GM23248 (cell line): ENCODE results near the gene TSPYL4. TPM values are rescaled to one million over a fixed set of nuclear protein-coding genes. Genes with fewer than 3 reads are reported as not detected.
A peak's percentile ranks its signal among the peaks of the same experiment; 100 is the strongest.

Experiments used
- DNase-seq: peaks from one replicate; pipeline ENCODE4 v3.0.0-alpha.2; 2015
- H2AFZ ChIP-seq: fragments of 200-600 bp; sonication (generic); 2 replicates; pipeline ENCODE4 v1.6.1; 2016; ENCODE audit warnings: antibody characterized with exemption
- H3F3A ChIP-seq: fragments of 200-600 bp; sonication (generic); 2 replicates; pipeline ENCODE4 v1.6.1; 2016; ENCODE audit warnings: mild to moderate bottlenecking, antibody characterized with exemption, mixed run types; ENCODE audit not compliant: insufficient read depth
- H3K27ac ChIP-seq: fragments of 200-600 bp; sonication (generic); 2 replicates; pipeline ENCODE4 v1.5.1; 2016; ENCODE audit warnings: mild to moderate bottlenecking
- H3K27me3 ChIP-seq: fragments of 200-600 bp; sonication (generic); replicated peaks from 2 replicates; pipeline ENCODE4 v1.6.1; 2016; ENCODE audit warnings: mild to moderate bottlenecking; ENCODE audit not compliant: insufficient read depth
- H3K36me3 ChIP-seq: fragments of 200-600 bp; sonication (generic); 2 replicates; pipeline ENCODE4 v1.6.1; 2016; ENCODE audit warnings: low read depth, mild to moderate bottlenecking
- H3K4me1 ChIP-seq: fragments of 200-600 bp; sonication (generic); 2 replicates; pipeline ENCODE4 v1.6.1; 2016; ENCODE audit warnings: mild to moderate bottlenecking; ENCODE audit not compliant: insufficient read depth
- H3K4me2 ChIP-seq: fragments of 200-600 bp; sonication (generic); one replicate; pipeline ENCODE4 v1.6.1; 2016; ENCODE audit warnings: mild to moderate bottlenecking; ENCODE audit not compliant: unreplicated experiment
- H3K4me3 ChIP-seq: fragments of 200-600 bp; sonication (generic); 2 replicates; pipeline ENCODE4 v1.5.1; 2016; ENCODE audit warnings: mild to moderate bottlenecking
- H3K79me2 ChIP-seq: fragments of 200-600 bp; sonication (generic); 2 replicates; pipeline ENCODE4 v1.6.1; 2016; ENCODE audit warnings: mild to moderate bottlenecking; ENCODE audit not compliant: insufficient read depth
- H3K9ac ChIP-seq: fragments of 200-600 bp; sonication (generic); 2 replicates; pipeline ENCODE4 v1.6.1; 2016; ENCODE audit warnings: mild to moderate bottlenecking
- H3K9me2 ChIP-seq: fragments of 200-600 bp; sonication (generic); 2 replicates; pipeline ENCODE4 v1.6.1; 2016; ENCODE audit warnings: mixed run types, mild to moderate bottlenecking, moderate library complexity; ENCODE audit not compliant: insufficient read depth
- H3K9me3 ChIP-seq: fragments of 200-600 bp; sonication (generic); one replicate; pipeline ENCODE4 v1.6.1; 2017; ENCODE audit warnings: low read depth
- H4K20me1 ChIP-seq: fragments of 200-600 bp; sonication (generic); 2 replicates; pipeline ENCODE4 v1.6.0; 2016; ENCODE audit not compliant: insufficient read depth
- EZH2 ChIP-seq: fragments of 200-600 bp; sonication (generic); IDR thresholded peaks from 2 replicates; pipeline ENCODE4 v1.6.1; 2018; ENCODE audit warnings: antibody characterized with exemption, mild to moderate bottlenecking; ENCODE audit not compliant: insufficient read depth, poor library complexity, severe bottlenecking
- EZH2phosphoT487 ChIP-seq: fragments of 200-600 bp; sonication (generic); IDR thresholded peaks from 2 replicates; pipeline ENCODE4 v1.6.1; 2018; ENCODE audit warnings: antibody characterized with exemption, moderate library complexity, mild to moderate bottlenecking, low read depth; ENCODE audit not compliant: insufficient read depth
- WGBS, 2 experiments: methylation state at CpG; one replicate each; pipeline ENCODE4 v1.1.6; 2015 to 2017; ENCODE audit warnings: low lambda C conversion rate in 2 of 2, low coverage in 1 of 2; ENCODE audit errors: missing lambda C conversion rate in 2 of 2; 5-methylcytosine and 5-hydroxymethylcytosine counted together
- in situ Hi-C: fragments of 300-500 bp; cut with MboI; formaldehyde crosslinking; loops from 2 replicates; pipeline ENCODE4 v1.15.0; 2020
- polyA plus RNA-seq: library from polyadenylated mRNA; unstranded; fragments of >200 nt; fragmentation: Nextera tagmentation; extraction: Ambion mirVana; gene quantifications from 2 replicates; pipeline ENCODE4 v1.2.1, GENCODE V29; 2016
- total RNA-seq: library from RNA; depleted of rRNA; stranded (reverse); fragments of >200 nt; shearing (Covaris generic); gene quantifications from 2 replicates; pipeline ENCODE4 v1.2.3, GENCODE V29; 2014

TSPYL4 gene
- total and polyA plus RNA-seq, 2 experiments from 2014 or later, result 32.3 to 38.2 TPM

- no peak overlapping the region for H2AFZ ChIP-seq
- peak; percentile 32 for DNase-seq
- no peaks in the 10 kb centered on the region for H3K9me2 ChIP-seq
- H3K79me2 ChIP-seq, result no peaks in the 10 kb centered on the region
- no peak overlapping the region for H3K9ac ChIP-seq
- no peak overlapping the region for H3K27ac ChIP-seq
- peaks cover 34% of the 10 kb centered on the region for H3K4me1 ChIP-seq
- H3K27me3 ChIP-seq, result no peaks in the 10 kb centered on the region
- peaks cover 17% of the 10 kb centered on the region for H3F3A ChIP-seq
- no peak for TF ChIP-seq EZH2phosphoT487
- no peak for TF ChIP-seq EZH2
- 72 to 73% methylated on average over 5 of the region's 5 CpGs for whole genome bisulfite sequencing, 2 experiments
- no peak overlapping the region for H3K4me2 ChIP-seq
- no peaks in the 10 kb centered on the region for H3K36me3 ChIP-seq
- in situ Hi-C loops, result no loop called here
- no peaks in the 10 kb centered on the region for H3K9me3 ChIP-seq
- no peak overlapping the region for H3K4me3 ChIP-seq
- no peaks in the 10 kb centered on the region for H4K20me1 ChIP-seq
Measured at GRCh38 chr6:116215414-116215813, 38.5 kb downstream of the TSPYL4 start.

DNA sequence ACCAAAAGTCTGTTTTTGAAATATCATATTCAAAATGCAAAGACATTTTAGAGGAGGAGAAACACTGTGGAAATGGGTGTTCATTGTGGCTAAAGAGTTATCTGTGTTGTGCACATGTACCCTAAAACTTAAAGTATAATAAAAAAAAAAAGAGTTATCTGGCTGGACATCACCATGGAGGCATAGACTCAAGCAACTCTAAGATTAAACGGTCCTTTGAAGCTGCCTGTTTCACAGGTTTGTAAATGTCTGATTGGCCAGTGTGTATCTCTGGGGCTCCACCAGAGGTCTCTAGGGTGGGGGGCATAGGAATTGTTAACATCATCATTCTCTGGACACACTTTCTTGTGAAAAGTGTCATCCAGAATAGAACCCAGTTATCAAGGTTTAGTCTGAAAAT lies 39.2 kb downstream of the TSPYL4 start:
- Histone ChIP-seq H3K27me3 (no peaks in the 10 kb centered on the region), H3K4me1 (peaks cover 32% of the 10 kb centered on the region), H3K4me2 (no peak overlapping the region), H2AFZ (no peak overlapping the region), H3K4me3 (no peak overlapping the region), H3K9me2 (no peaks in the 10 kb centered on the region), H3K79me2 (no peaks in the 10 kb centered on the region), H3K36me3 (no peaks in the 10 kb centered on the region), H4K20me1 (no peaks in the 10 kb centered on the region), H3K9me3 (no peaks in the 10 kb centered on the region), H3F3A (peaks cover 17% of the 10 kb centered on the region), H3K9ac (no peak overlapping the region), H3K27ac (no peak overlapping the region)
- TF ChIP-seq EZH2phosphoT487 (no peak), EZH2 (no peak)
- in situ Hi-C loops, result no loop called here
- WGBS, 2 experiments, result 95 to 96% methylated on average over 1 of the region's 1 CpG
- no peak for DNase-seq

DNA sequence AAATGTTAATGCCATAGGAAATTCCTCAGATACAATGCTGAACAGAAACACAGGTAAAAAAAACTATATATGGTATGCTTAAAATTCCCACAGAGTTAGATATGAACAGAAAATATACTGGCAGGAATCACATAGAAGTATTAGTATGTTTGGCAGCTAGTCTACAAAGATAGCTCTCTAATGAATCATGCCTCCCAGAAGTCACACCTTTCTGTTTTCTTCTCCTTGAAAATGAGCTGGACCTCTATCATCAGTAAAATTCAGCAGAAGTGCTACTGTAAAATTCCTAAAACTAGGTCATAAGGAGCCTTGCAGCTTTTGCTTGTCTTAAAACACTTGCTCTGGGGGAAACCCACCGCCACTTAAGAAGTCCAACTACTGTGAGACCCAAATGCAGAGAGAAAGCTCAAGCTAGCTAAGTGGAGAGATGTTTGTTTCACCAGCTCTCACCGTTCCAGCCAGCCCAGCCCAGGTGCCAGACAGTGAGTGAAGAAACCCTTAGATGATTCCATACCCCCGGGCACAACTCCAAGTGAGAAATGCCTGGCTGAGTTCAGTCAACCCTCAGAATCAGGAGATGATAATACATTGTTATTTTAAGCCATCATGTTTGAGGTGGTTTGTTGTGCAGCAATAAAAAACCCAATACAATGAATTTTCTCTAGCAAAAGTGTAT lies 43.0 kb downstream of the TSPYL4 start:
- WGBS, 2 experiments, result 60 to 64% methylated on average over 3 of the region's 3 CpGs
- H3K27ac ChIP-seq, result 0 out of 2 replicates have a peak overlapping the region, but pooled peaks have one; percentile 2
- no peaks in the 10 kb centered on the region for H3K27me3 ChIP-seq
- H3K9me2 ChIP-seq, result no peaks in the 10 kb centered on the region
- in situ Hi-C loops, result no loop called here
- H3K9ac ChIP-seq, result no peak overlapping the region
- no peak overlapping the region for H2AFZ ChIP-seq
- H3K4me3 ChIP-seq, result no peak overlapping the region
- peak; percentile 78 for DNase-seq
- H3K4me1 ChIP-seq, result peaks cover 36% of the 10 kb centered on the region
- no peaks in the 10 kb centered on the region for H3K36me3 ChIP-seq
- H3K79me2 ChIP-seq, result no peaks in the 10 kb centered on the region
- H3K9me3 ChIP-seq, result no peaks in the 10 kb centered on the region
- H4K20me1 ChIP-seq, result no peaks in the 10 kb centered on the region
- TF ChIP-seq EZH2phosphoT487 (no peak), EZH2 (no peak)
- H3K4me2 ChIP-seq, result peak overlapping the region; percentile 6
- peaks cover 22% of the 10 kb centered on the region for H3F3A ChIP-seq

DNA sequence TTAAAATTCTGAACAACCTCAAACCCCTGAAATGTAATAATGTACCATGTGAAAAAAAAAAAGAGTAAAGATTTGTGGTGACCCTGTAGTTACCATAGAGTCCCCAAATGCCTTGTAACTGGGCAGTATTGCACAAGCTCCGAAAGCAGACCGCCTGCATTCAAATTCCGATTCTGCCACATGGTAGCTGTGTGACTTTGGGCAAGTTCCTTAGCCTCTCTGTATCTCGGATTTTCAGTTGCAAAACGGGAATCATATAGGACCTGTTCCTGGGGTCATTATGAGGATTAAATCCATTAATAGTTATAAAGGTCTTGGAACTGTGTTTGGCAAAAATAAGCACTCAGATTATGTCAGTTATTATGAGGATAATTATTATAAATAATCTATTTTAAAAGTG lies 43.6 kb downstream of the TSPYL4 start:
- Histone ChIP-seq H3K9ac (no peak overlapping the region), H3K9me3 (no peaks in the 10 kb centered on the region), H3K36me3 (no peaks in the 10 kb centered on the region), H3K9me2 (no peaks in the 10 kb centered on the region), H3K4me2 (peak overlapping the region; percentile 6), H3K27ac (no peak overlapping the region), H2AFZ (no peak overlapping the region), H3K27me3 (no peaks in the 10 kb centered on the region), H4K20me1 (no peaks in the 10 kb centered on the region), H3K4me1 (peaks cover 36% of the 10 kb centered on the region), H3K4me3 (no peak overlapping the region), H3F3A (peaks cover 28% of the 10 kb centered on the region), H3K79me2 (no peaks in the 10 kb centered on the region)
- 94 to 96% methylated on average over 5 of the region's 5 CpGs for WGBS, 2 experiments
- no peak for DNase-seq
- TF ChIP-seq EZH2phosphoT487 (no peak), EZH2 (no peak)
- in situ Hi-C loops, result no loop called here
